GM12872 (cell line): ENCODE results near the gene CENPI.

Experiments used
- CTCF ChIP-seq: IDR thresholded peaks from 3 replicates; pipeline ENCODE4 v1.5.1; 2011; ENCODE audit warnings: low read depth, mild to moderate bottlenecking, low read length, moderate library complexity; ENCODE audit not compliant: insufficient read depth

The CENPI gene

DNA sequence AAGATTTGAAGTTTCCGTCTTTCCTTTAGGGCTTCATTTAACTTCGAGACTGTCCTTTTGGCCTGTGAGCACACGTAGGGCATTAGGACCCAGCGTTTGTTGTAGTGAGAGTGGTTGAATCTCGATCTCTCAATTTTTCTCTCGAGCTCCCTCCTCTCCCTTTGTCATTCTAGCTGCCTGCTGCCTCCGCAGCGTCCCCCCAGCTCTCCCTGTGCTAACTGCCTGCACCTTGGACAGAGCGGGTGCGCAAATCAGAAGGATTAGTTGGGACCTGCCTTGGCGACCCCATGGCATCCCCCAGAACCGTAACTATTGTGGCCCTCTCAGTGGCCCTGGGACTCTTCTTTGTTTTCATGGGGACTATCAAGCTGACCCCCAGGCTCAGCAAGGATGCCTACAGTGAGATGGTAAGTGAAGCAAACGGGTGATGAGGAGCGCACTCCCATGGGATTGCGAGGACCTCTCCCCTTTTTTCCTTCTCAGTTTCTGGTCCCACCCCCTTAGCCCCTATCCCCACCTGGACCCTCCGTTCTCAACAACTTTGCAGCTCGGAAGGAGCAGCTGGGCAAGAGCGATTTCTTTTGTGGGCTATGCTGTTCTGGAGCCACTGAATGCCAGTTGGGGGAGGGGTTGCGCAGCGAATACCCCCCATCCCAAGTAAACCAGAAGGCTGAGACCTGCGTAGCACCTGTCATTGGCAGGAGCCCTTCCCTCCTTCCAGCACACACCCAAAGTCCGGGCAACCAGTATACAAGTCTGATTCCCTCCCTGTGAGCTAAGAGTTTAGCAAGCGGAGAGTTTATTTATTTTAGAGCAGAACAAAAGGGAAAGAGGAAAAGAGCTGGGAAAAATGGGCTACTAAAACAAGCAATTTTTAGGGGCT lies 19.0 kb upstream of the CENPI start, which contains the start of gene TMEM35A:
TSS of gene TMEM35A (plus strand) at position 164 of the 883 bp plus-strand sequence. CDS start at position 288, 124 bp downstream.
- no peak for TF ChIP-seq CTCF

- no peak for TF ChIP-seq CTCF
Observed at GRCh38 chrX:101079736-101080270, 18.2 kb upstream of the CENPI start.

GRCh38 chrX:101080326-101081124 lies 17.5 kb upstream of the CENPI start:
- TF ChIP-seq CTCF: no peak

- no peak for TF ChIP-seq CTCF
Observed at GRCh38 chrX:101081231-101081630, 16.8 kb upstream of the CENPI start.

DNA sequence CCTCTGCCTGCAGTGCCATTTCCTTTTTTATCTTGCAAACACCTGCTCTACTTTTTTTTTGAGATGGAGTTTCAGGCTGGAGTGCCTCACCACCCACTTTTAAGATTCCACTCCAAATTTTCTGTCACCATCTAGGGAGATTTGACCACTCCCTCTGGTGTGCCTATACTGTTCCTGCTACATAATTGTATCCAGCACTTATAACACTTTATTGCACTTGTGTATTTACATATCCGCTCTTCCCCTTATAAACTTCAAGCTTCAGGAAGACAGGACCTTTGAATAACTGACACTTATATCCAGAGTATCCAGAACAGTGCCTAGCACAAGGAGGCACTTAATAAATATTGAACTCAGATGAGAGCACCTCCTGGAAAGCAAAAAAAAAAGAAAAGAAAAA lies 6.2 kb upstream of the CENPI start:
- no peak for TF ChIP-seq CTCF

DNA sequence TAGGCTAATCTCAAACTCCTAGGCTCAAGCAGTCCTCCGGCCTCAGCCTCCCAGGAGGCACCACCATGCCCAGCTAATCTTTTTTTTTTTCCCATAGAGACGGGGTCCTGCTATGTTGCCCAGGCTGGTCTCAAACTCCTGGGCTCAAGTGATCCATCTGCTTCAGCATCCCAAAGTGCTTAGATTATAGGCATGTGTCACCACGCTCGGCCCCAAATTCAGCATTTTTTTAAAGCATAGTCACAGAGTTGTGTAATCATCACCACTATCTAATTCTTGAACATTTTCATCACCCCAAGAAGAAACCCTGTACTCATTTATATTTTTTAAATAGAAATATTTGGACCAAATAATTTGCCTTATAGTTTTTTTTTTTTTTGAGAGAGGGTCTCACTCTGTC lies 10.3 kb downstream of the CENPI start:
- TF ChIP-seq CTCF: no peak

DNA sequence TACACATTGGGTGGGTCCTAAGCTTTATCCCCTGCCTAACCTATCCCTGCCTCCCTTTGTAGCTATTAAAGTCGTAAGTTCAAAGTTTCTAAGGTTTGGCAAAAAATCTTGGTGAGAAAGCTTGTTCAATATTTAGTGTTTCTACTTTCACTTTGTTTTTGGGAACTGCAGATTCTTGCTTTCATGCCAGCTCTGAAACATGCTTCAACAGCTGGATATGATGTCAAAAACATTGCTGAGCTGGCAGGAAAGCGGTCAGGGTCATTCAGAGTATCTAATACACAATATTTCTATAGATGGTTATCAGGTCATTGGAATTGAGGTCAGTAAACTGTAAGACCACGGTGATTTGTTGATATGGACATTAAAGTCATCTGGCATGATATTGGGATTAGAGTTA lies 19.7 kb downstream of the CENPI start:
- TF ChIP-seq CTCF: no peak
